ENCODE data around the gene FRMD5. TPM values are rescaled to one million over a fixed set of nuclear protein-coding genes. Genes with fewer than 3 reads are reported as not detected.

The FRMD5 gene
- total RNA-seq, 1 experiment from 2014 or later, result 3.9 TPM

GRCh38 chr15:44035781-44036699, 159.0 kb downstream of the FRMD5 start:
- Histone ChIP-seq H3K23ac (ENCODE audit: insufficient read length, low read depth, low read length) (no peak overlapping the region), H3K79me1 (ENCODE audit: insufficient read depth, low read depth, low read length, poor library complexity, severe bottlenecking) (no peaks in the 10 kb centered on the region), H3K14ac (ENCODE audit: insufficient read depth, low read length) (no peak overlapping the region), H3K27me3 (ENCODE audit: insufficient read depth, low read length) (no peaks in the 10 kb centered on the region), H3T11ph (ENCODE audit: low read length) (no peak overlapping the region), H4K8ac (replicated peaks; ENCODE audit: insufficient read length, low read depth, low read length) (no peak overlapping the region), H3K23me2 (ENCODE audit: insufficient read length, low read depth, low read length, poor library complexity, severe bottlenecking) (no peaks in the 10 kb centered on the region), H3K4me1 (ENCODE audit: insufficient read depth, low read length) (no peaks in the 10 kb centered on the region; the same call in 1 of the 2 replicates), H2BK120ac (ENCODE audit: low read depth, low read length, poor library complexity, severe bottlenecking) (no peak overlapping the region), H4K91ac (ENCODE audit: insufficient read length, low read depth, low read length) (no peak overlapping the region), H2BK15ac (ENCODE audit: low read depth, low read length) (no peak overlapping the region), H4K20me1 (ENCODE audit: control insufficient read depth, insufficient read depth, insufficient read length) (no peaks in the 10 kb centered on the region), H2BK5ac (ENCODE audit: insufficient read length, low read length) (no peak overlapping the region), H3K4ac (ENCODE audit: low read depth, low read length) (no peak overlapping the region), H4K5ac (ENCODE audit: insufficient read length, low read depth, low read length) (no peak overlapping the region), H3K18ac (ENCODE audit: insufficient read length, low read depth, low read length) (no peak overlapping the region), H3K9ac (ENCODE audit: extremely low read depth, insufficient read length, low read length) (no peak overlapping the region), H2BK20ac (ENCODE audit: low read depth, low read length, poor library complexity, severe bottlenecking) (no peak overlapping the region), H3K9me3 (ENCODE audit: control insufficient read depth, low read depth, low read length) (no peaks in the 10 kb centered on the region), H3K4me2 (ENCODE audit: insufficient read depth, insufficient read length, low read length) (no peak overlapping the region), H3K27ac (ENCODE audit: insufficient read length, low read depth, low read length) (no peak overlapping the region), H3K79me2 (ENCODE audit: insufficient read depth, low read length) (no peaks in the 10 kb centered on the region), H3K56ac (ENCODE audit: insufficient read length, low read depth, low read length) (no peak overlapping the region), H2AK5ac (ENCODE audit: insufficient read length, low read length) (no peak overlapping the region), H2BK12ac (ENCODE audit: insufficient read length, low read depth, low read length) (no peak overlapping the region), H2AFZ (ENCODE audit: low read length) (no peak overlapping the region)
- Mint-ChIP-seq H3K27me3 (ENCODE audit: low read depth) (no peaks in the 10 kb centered on the region; the same call in 1 of the 2 replicates), H3K4me3 (no peak overlapping the region), H3K4me1 (peaks cover 16 to 19% of the 10 kb centered on the region in 2 experiments), H3K36me3 (ENCODE audit: insufficient read depth in 1 of 3, low read depth in 3 of 3) (no peaks in the 10 kb centered on the region; a peak in 1 of 7 replicates), H3K9me3 (0 out of 5 replicates have a peak, but pooled peaks cover 0 to 2% of the 10 kb centered on the region in 2 experiments), H3K27ac (no peak overlapping the region)
- no peak for TF ChIP-seq CTCF (conservative IDR thresholded peaks at IDR 0.05)
- DNase-seq, result no peak
- WGBS (ENCODE audit: extremely low coverage, insufficient read length, low lambda C conversion rate), result no CpG with 5 or more reads among the region's 7 CpGs
